ENCODE data around the gene EPS8.

EPS8 gene

GRCh38 chr12:15782667-15783066 is 6.5 kb downstream of the EPS8 start:
- H3K27me3 ChIP-seq (ENCODE audit: insufficient read depth, insufficient read length), result peaks cover 18% of the 10 kb centered on the region
- H3K9ac ChIP-seq (ENCODE audit: insufficient read length, low read depth), result no peak overlapping the region
- TF ChIP-seq YY1 (IDR thresholded peaks at IDR 0.05; ENCODE audit: insufficient read depth, insufficient read length), result no peak
- TF ChIP-seq SUZ12 (IDR thresholded peaks at IDR 0.05; ENCODE audit: extremely low read depth, insufficient read depth, insufficient read length), result no peak
- TF ChIP-seq ZNF274 (IDR thresholded peaks at IDR 0.05; ENCODE audit: low read depth, low read length), result no peak
- DNase-seq (ENCODE audit: low read depth, low spot score), result no peak
- H3K4me3 ChIP-seq (ENCODE audit: insufficient read length, low read depth), result no peak overlapping the region
- H3K4me1 ChIP-seq (ENCODE audit: insufficient read depth, insufficient read length), result no peaks in the 10 kb centered on the region
- no peaks in the 10 kb centered on the region for H3K9me3 ChIP-seq (ENCODE audit: insufficient read depth, low read length)
- H3K36me3 ChIP-seq (ENCODE audit: insufficient read depth, insufficient read length, low read length), result no peaks in the 10 kb centered on the region

DNA sequence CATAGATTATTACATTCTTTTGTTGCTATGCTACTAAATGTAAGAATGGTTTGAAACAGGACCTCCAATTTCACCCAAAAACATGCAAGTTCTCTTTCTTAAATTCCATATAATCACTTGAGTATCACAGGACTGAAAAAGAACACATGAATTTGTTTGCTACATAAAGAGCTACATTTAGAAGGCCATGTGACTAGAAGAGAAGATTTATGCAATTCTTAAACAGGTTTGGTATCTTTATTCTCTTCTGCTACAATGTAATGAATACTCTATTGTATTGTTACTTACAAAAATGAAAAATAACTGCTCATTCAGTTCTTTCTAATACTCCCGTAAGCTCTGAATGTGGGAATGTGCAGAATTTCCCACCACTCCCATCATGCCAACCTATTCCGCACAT is 9.3 kb downstream of the EPS8 start:
- Histone ChIP-seq H3K9ac (ENCODE audit: insufficient read length, low read depth) (no peak overlapping the region), H3K36me3 (ENCODE audit: insufficient read depth, insufficient read length, low read length) (no peaks in the 10 kb centered on the region), H3K4me3 (ENCODE audit: insufficient read length, low read depth) (no peak overlapping the region), H3K9me3 (ENCODE audit: insufficient read depth, low read length) (no peaks in the 10 kb centered on the region), H3K27me3 (ENCODE audit: insufficient read depth, insufficient read length) (no peaks in the 10 kb centered on the region), H3K4me1 (ENCODE audit: insufficient read depth, insufficient read length) (no peaks in the 10 kb centered on the region)
- no peak for DNase-seq (ENCODE audit: low read depth, low spot score)
- TF ChIP-seq YY1 (IDR thresholded peaks at IDR 0.05; ENCODE audit: insufficient read depth, insufficient read length), result no peak
- no peak for TF ChIP-seq ZNF274 (IDR thresholded peaks at IDR 0.05; ENCODE audit: low read depth, low read length)
- TF ChIP-seq SUZ12 (IDR thresholded peaks at IDR 0.05; ENCODE audit: extremely low read depth, insufficient read depth, insufficient read length), result no peak

GRCh38 chr12:15778126-15778525 is 11.1 kb downstream of the EPS8 start:
- H3K27me3 ChIP-seq (ENCODE audit: insufficient read depth, insufficient read length), result no peaks in the 10 kb centered on the region
- no peaks in the 10 kb centered on the region for H3K36me3 ChIP-seq (ENCODE audit: insufficient read depth, insufficient read length, low read length)
- no peaks in the 10 kb centered on the region for H3K4me1 ChIP-seq (ENCODE audit: insufficient read depth, insufficient read length)
- no peak overlapping the region for H3K9ac ChIP-seq (ENCODE audit: insufficient read length, low read depth)
- DNase-seq (ENCODE audit: low read depth, low spot score), result no peak
- no peak overlapping the region for H3K4me3 ChIP-seq (ENCODE audit: insufficient read length, low read depth)
- TF ChIP-seq YY1 (IDR thresholded peaks at IDR 0.05; ENCODE audit: insufficient read depth, insufficient read length) (no peak), SUZ12 (IDR thresholded peaks at IDR 0.05; ENCODE audit: extremely low read depth, insufficient read depth, insufficient read length) (no peak), ZNF274 (IDR thresholded peaks at IDR 0.05; ENCODE audit: low read depth, low read length) (no peak)
- no peaks in the 10 kb centered on the region for H3K9me3 ChIP-seq (ENCODE audit: insufficient read depth, low read length)

- no peak overlapping the region for H3K9ac ChIP-seq (ENCODE audit: insufficient read length, low read depth)
- no peaks in the 10 kb centered on the region for H3K36me3 ChIP-seq (ENCODE audit: insufficient read depth, insufficient read length, low read length)
- H3K9me3 ChIP-seq (ENCODE audit: insufficient read depth, low read length), result no peaks in the 10 kb centered on the region
- H3K4me1 ChIP-seq (ENCODE audit: insufficient read depth, insufficient read length), result no peaks in the 10 kb centered on the region
- H3K27me3 ChIP-seq (ENCODE audit: insufficient read depth, insufficient read length), result no peaks in the 10 kb centered on the region
- TF ChIP-seq SUZ12 (IDR thresholded peaks at IDR 0.05; ENCODE audit: extremely low read depth, insufficient read depth, insufficient read length), result no peak
- TF ChIP-seq ZNF274 (IDR thresholded peaks at IDR 0.05; ENCODE audit: low read depth, low read length), result no peak
- TF ChIP-seq YY1 (IDR thresholded peaks at IDR 0.05; ENCODE audit: insufficient read depth, insufficient read length), result no peak
- no peak overlapping the region for H3K4me3 ChIP-seq (ENCODE audit: insufficient read length, low read depth)
- DNase-seq (ENCODE audit: low read depth, low spot score), result no peak
Measured at GRCh38 chr12:15777355-15778012, 11.7 kb downstream of the EPS8 start.

GRCh38 chr12:15776532-15776931 is 12.7 kb downstream of the EPS8 start:
- Histone ChIP-seq H3K36me3 (ENCODE audit: insufficient read depth, insufficient read length, low read length) (no peaks in the 10 kb centered on the region), H3K9ac (ENCODE audit: insufficient read length, low read depth) (no peak overlapping the region), H3K9me3 (ENCODE audit: insufficient read depth, low read length) (no peaks in the 10 kb centered on the region), H3K27me3 (ENCODE audit: insufficient read depth, insufficient read length) (no peaks in the 10 kb centered on the region), H3K4me3 (ENCODE audit: insufficient read length, low read depth) (no peak overlapping the region), H3K4me1 (ENCODE audit: insufficient read depth, insufficient read length) (no peaks in the 10 kb centered on the region)
- TF ChIP-seq YY1 (IDR thresholded peaks at IDR 0.05; ENCODE audit: insufficient read depth, insufficient read length) (no peak), SUZ12 (IDR thresholded peaks at IDR 0.05; ENCODE audit: extremely low read depth, insufficient read depth, insufficient read length) (no peak), ZNF274 (IDR thresholded peaks at IDR 0.05; ENCODE audit: low read depth, low read length) (no peak)
- no peak for DNase-seq (ENCODE audit: low read depth, low spot score)

DNA sequence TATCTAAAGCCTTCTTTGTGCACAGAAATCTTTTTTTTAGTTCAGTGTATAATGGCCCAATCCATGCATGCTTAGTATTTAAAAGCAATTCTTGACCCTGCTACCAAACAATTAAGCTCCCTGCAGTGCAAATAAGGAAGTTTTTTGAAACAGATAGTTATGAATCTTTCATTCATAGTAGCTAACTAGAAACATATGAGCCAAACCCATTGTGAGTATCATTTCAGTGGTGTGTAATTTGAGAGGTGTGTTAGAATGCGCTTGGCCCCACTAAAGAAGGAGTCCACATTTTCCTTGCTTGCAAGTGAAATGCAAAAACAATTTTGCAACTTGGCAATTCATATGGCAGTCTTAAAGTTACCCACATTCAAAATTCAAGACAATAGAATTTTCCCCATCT is 14.4 kb downstream of the EPS8 start:
- Histone ChIP-seq H3K9me3 (ENCODE audit: insufficient read depth, low read length) (no peaks in the 10 kb centered on the region), H3K4me3 (ENCODE audit: insufficient read length, low read depth) (no peak overlapping the region), H3K4me1 (ENCODE audit: insufficient read depth, insufficient read length) (no peaks in the 10 kb centered on the region), H3K9ac (ENCODE audit: insufficient read length, low read depth) (no peak overlapping the region), H3K36me3 (ENCODE audit: insufficient read depth, insufficient read length, low read length) (no peaks in the 10 kb centered on the region), H3K27me3 (ENCODE audit: insufficient read depth, insufficient read length) (no peaks in the 10 kb centered on the region)
- no peak for TF ChIP-seq SUZ12 (IDR thresholded peaks at IDR 0.05; ENCODE audit: extremely low read depth, insufficient read depth, insufficient read length)
- TF ChIP-seq ZNF274 (IDR thresholded peaks at IDR 0.05; ENCODE audit: low read depth, low read length), result no peak
- no peak for TF ChIP-seq YY1 (IDR thresholded peaks at IDR 0.05; ENCODE audit: insufficient read depth, insufficient read length)
- DNase-seq (ENCODE audit: low read depth, low spot score), result no peak

GRCh38 chr12:15772405-15773018 is 16.7 kb downstream of the EPS8 start:
- no peak for DNase-seq (ENCODE audit: low read depth, low spot score)
- no peaks in the 10 kb centered on the region for H3K4me1 ChIP-seq (ENCODE audit: insufficient read depth, insufficient read length)
- no peaks in the 10 kb centered on the region for H3K36me3 ChIP-seq (ENCODE audit: insufficient read depth, insufficient read length, low read length)
- no peak overlapping the region for H3K4me3 ChIP-seq (ENCODE audit: insufficient read length, low read depth)
- H3K27me3 ChIP-seq (ENCODE audit: insufficient read depth, insufficient read length), result no peaks in the 10 kb centered on the region
- no peak overlapping the region for H3K9ac ChIP-seq (ENCODE audit: insufficient read length, low read depth)
- H3K9me3 ChIP-seq (ENCODE audit: insufficient read depth, low read length), result no peaks in the 10 kb centered on the region
- TF ChIP-seq ZNF274 (IDR thresholded peaks at IDR 0.05; ENCODE audit: low read depth, low read length) (no peak), YY1 (IDR thresholded peaks at IDR 0.05; ENCODE audit: insufficient read depth, insufficient read length) (no peak), SUZ12 (IDR thresholded peaks at IDR 0.05; ENCODE audit: extremely low read depth, insufficient read depth, insufficient read length) (no peak)
